ENCODE measurements around the gene SRF. TPM values are rescaled to one million over a fixed set of nuclear protein-coding genes. Genes with fewer than 3 reads are reported as not detected.

Gene SRF
- total RNA-seq, 2 experiments from 2014 or later: 41.4 to 43.8 TPM

Other genes starting within 250 kb of the SRF start
- 10 to 100 TPM; 86.0 to 87.6 TPM for gene CNPY3, start 241.8 kb upstream of the SRF start, total RNA-seq
- 1 to 10 TPM; 1.1 to 1.2 TPM for gene GNMT, start 210.5 kb upstream of the SRF start, total RNA-seq
- gene PEX6, start 192.1 kb upstream of the SRF start, total RNA-seq: 10 to 100 TPM; 11.1 to 12.0 TPM
- 10 to 100 TPM; 63.1 to 66.5 TPM for gene PPP2R5D, start 186.7 kb upstream of the SRF start, total RNA-seq
- gene MEA1, start 157.3 kb upstream of the SRF start, total RNA-seq: 10 to 100 TPM; 77.1 to 84.1 TPM
- gene KLHDC3, start 157.0 kb upstream of the SRF start, total RNA-seq: 10 to 100 TPM; 75.4 to 76.0 TPM
- gene RRP36, start 149.6 kb upstream of the SRF start, total RNA-seq: 10 to 100 TPM; 84.3 to 92.8 TPM
- 1 to 10 TPM; 8.5 to 8.9 TPM for gene CUL7, start 117.4 kb upstream of the SRF start, total RNA-seq
- 10 to 100 TPM; 57.5 to 58.7 TPM for gene MRPL2, start 111.8 kb upstream of the SRF start, total RNA-seq
- 10 to 100 TPM; 11.1 to 12.4 TPM for gene KLC4, start 111.6 kb upstream of the SRF start, total RNA-seq
- gene PTK7, start 95.0 kb upstream of the SRF start, total RNA-seq: 1 to 10 TPM; 1.2 to 1.8 TPM
- gene CUL9, start 10.9 kb downstream of the SRF start, total RNA-seq: 10 to 100 TPM; 50.0 to 51.2 TPM
- gene DNPH1, start 58.2 kb downstream of the SRF start, total RNA-seq: 10 to 100 TPM; 42.5 to 47.2 TPM
- gene TTBK1, start 72.2 kb downstream of the SRF start, total RNA-seq: not detected
- not detected for gene SLC22A7, start 127.0 kb downstream of the SRF start, total RNA-seq
- not detected for gene CRIP3, start 137.6 kb downstream of the SRF start, total RNA-seq
- gene ZNF318, start 198.4 kb downstream of the SRF start, total RNA-seq: 1 to 10 TPM; 6.7 to 7.0 TPM